K562 (cell line): ENCODE data around the gene CBLIF. TPM values are rescaled to one million over a fixed set of nuclear protein-coding genes. Genes with fewer than 3 reads are reported as not detected.

Experiments
- ATAC-seq: fragments of 200-7000 bp; cut with Tn5 transposase; 3 replicates; pipeline ENCODE4 v1.9.1; 2020; ENCODE audit warnings: moderate library complexity
- BruUV-seq: library from RNA; stranded (reverse); fragments of 400-500 nt; replicated peaks from 2 replicates; lab custom pipeline; 2021; lab: Mats Ljungman, UMichigan
- CTCF ChIA-PET: fragments of 300-600 bp; formaldehyde crosslinking; extraction: SDS; loops from one replicate; lab custom pipeline; 2021; ENCODE audit warnings: low intra/inter-chr PET ratio; lab: Yijun Ruan, JAX
- POLR2A ChIA-PET: fragments of 300-600, 350-650 bp; sonication (Branson Sonifier 250); formaldehyde crosslinking; extraction: SDS; loops from one replicate; lab custom pipeline; 2021; ENCODE audit warnings: antibody characterized with exemption, inconsistent platforms; lab: Yijun Ruan, JAX
- DNase-seq, 4 experiments: peaks; one replicate each; pipeline versions ENCODE4 v3.0.0 to v3.0.0-alpha.2; 2011 to 2018; ENCODE audit warnings: low spot score in 3 of 4, mixed read lengths in 3 of 4; ENCODE audit errors: extremely low read depth in 1 of 4
- FAIRE-seq: peaks from 2 replicates; lab custom pipeline; 2011; peaks lifted over from hg19 to GRCh38; lab: Jason Lieb, UNC
- H2AFZ ChIP-seq: 2 replicates; pipeline ENCODE4 v1.6.0; 2011; ENCODE audit warnings: low read depth, low read length, control low read depth, inconsistent platforms
- H3K27ac ChIP-seq: fragments of 200-600 bp; 3 replicates; pipeline ENCODE4 v1.8.0; 2011; ENCODE audit warnings: low read depth, mild to moderate bottlenecking, control low read depth, inconsistent platforms, low read length, moderate library complexity, mixed read lengths; ENCODE audit errors: extremely low read depth
- H3K27me3 ChIP-seq, 2 experiments: fragments of 300-600 bp in 1 of 2; 2 replicates in 1 of 2; 3 replicates in 1 of 2; pipeline versions ENCODE4 v1.6.0 to v1.8.0; 2011; ENCODE audit warnings: inconsistent platforms in 2 of 2, low read length in 2 of 2, mild to moderate bottlenecking in 1 of 2, mixed read lengths in 1 of 2, moderate library complexity in 1 of 2; ENCODE audit not compliant: control insufficient read depth in 2 of 2, insufficient read depth in 2 of 2
- H3K36me3 ChIP-seq: fragments of 300-600 bp; 3 replicates; pipeline ENCODE4 v1.8.0; 2011; ENCODE audit warnings: mild to moderate bottlenecking, low read length, inconsistent platforms; ENCODE audit not compliant: control insufficient read depth, insufficient read depth
- H3K4me1 ChIP-seq, 2 experiments: fragments of 200-600 bp in 1 of 2; replicated peaks in 1 of 2; 2 replicates in 1 of 2; 3 replicates in 1 of 2; pipeline versions ENCODE4 v1.5.1 to v1.8.0; 2011; ENCODE audit warnings: inconsistent platforms in 2 of 2, low read length in 2 of 2, mild to moderate bottlenecking in 1 of 2, mixed read lengths in 1 of 2, moderate library complexity in 1 of 2; ENCODE audit not compliant: control insufficient read depth in 2 of 2, insufficient read depth in 2 of 2
- H3K4me2 ChIP-seq: 2 replicates; pipeline ENCODE4 v1.6.1; 2011; ENCODE audit warnings: low read length, control low read depth, inconsistent platforms, mixed read lengths; ENCODE audit not compliant: insufficient read depth
- H3K4me3 ChIP-seq: fragments of 200-600 bp; sonication (generic), shearing (Covaris generic); 2 replicates; pipeline ENCODE4 v1.5.1; 2016; ENCODE audit warnings: control low read depth, inconsistent platforms
- H3K79me2 ChIP-seq: fragments of 200-600 bp; 3 replicates; pipeline ENCODE4 v1.8.0; 2011; ENCODE audit warnings: low read length, inconsistent platforms; ENCODE audit not compliant: control insufficient read depth, insufficient read depth
- H3K9ac ChIP-seq, 2 experiments: 2 replicates each; pipeline versions ENCODE4 v1.6.0 to v1.6.1; 2011; ENCODE audit warnings: low read depth in 2 of 2, low read length in 2 of 2, control low read depth in 1 of 2, inconsistent platforms in 1 of 2, mild to moderate bottlenecking in 1 of 2, mixed read lengths in 1 of 2; ENCODE audit not compliant: insufficient read depth in 1 of 2
- H3K9me1 ChIP-seq: one replicate; pipeline ENCODE4 v1.6.0; 2011; ENCODE audit warnings: inconsistent platforms, mild to moderate bottlenecking, low read length, moderate library complexity; ENCODE audit not compliant: control insufficient read depth, insufficient read depth
- H3K9me3 ChIP-seq: replicated peaks from 2 replicates; pipeline ENCODE4 v1.5.1; 2011; ENCODE audit warnings: low read depth, low read length, inconsistent platforms; ENCODE audit not compliant: control insufficient read depth, insufficient read depth
- H4K20me1 ChIP-seq: replicated peaks from 2 replicates; pipeline ENCODE4 v1.6.1; 2011; ENCODE audit warnings: low read length, inconsistent platforms, mixed read lengths; ENCODE audit not compliant: control insufficient read depth, insufficient read depth
- BHLHE40 ChIP-seq: IDR thresholded peaks from 2 replicates; pipeline ENCODE4 v1.6.1; 2011; ENCODE audit warnings: low read length, improper control_type of control experiment
- CLOCK ChIP-seq: fragments of 250-450 bp; sonication (Bioruptor Pico); IDR thresholded peaks from 2 replicates; pipeline ENCODE4 v1.4.0; 2020; ENCODE audit warnings: mild to moderate bottlenecking, moderate library complexity, borderline replicate concordance
- HCFC1 ChIP-seq: IDR thresholded peaks from 2 replicates; pipeline ENCODE4 v1.6.1; 2012; ENCODE audit warnings: low read depth, low read length, improper control_type of control experiment
- POLR2A ChIP-seq: fragments of 450-650 bp; conservative IDR thresholded peaks from 2 replicates; pipeline ENCODE4 v1.6.1; 2016
- XRCC5 ChIP-seq: fragments of 200-400 bp; formaldehyde crosslinking; IDR thresholded peaks from 2 replicates; pipeline ENCODE4 v1.6.1; 2017; ENCODE audit warnings: low read depth, mild to moderate bottlenecking, low read length
- ZBTB2 ChIP-seq: fragments of 450-650 bp; IDR thresholded peaks from 2 replicates; pipeline ENCODE4 v1.6.1; 2016; ENCODE audit warnings: antibody characterized with exemption
- ZNF655 ChIP-seq: fragments of 250-450 bp; sonication (Bioruptor Pico); IDR thresholded peaks from 2 replicates; pipeline ENCODE4 v1.5.0; 2021
- ZNF76 ChIP-seq: fragments of 250-450 bp; sonication (Bioruptor Pico); IDR thresholded peaks from 2 replicates; pipeline ENCODE4 v1.4.0; 2020; ENCODE audit warnings: mild to moderate bottlenecking, moderate library complexity, borderline replicate concordance
- WGBS: fragments of 100-300 bp; shearing (Covaris generic); methylation state at CpG from one replicate; pipeline ENCODE4 v1.1.6; 2016; ENCODE audit warnings: low coverage, mixed read lengths; ENCODE audit not compliant: insufficient coverage; ENCODE audit errors: missing lambda C conversion rate; 5-methylcytosine and 5-hydroxymethylcytosine counted together
- in situ Hi-C: fragments of 300-500 bp; cut with MboI; formaldehyde crosslinking; loops from 4 replicates; pipeline ENCODE4 v1.15.0; 2018; ENCODE audit warnings: inconsistent platforms, mixed read lengths
- intact Hi-C: fragments of 100-400 bp; cut with micrococcal nuclease; formaldehyde crosslinking; loops from 2 replicates; pipeline ENCODE4 v1.14.2; 2022
- polyA plus RNA-seq, 8 experiments: library from polyadenylated mRNA; depleted of rRNA in 4 of 8; stranded (reverse) in 5 of 8; unstranded in 3 of 8; fragments of >200 nt; fragmentation: Nextera tagmentation in 2 of 8; fragmentation: Illumina TruSeq in 1 of 8; extraction: Ambion mirVana in 2 of 8; extraction: Trizol in 1 of 8; gene quantifications; 2 replicates each; pipeline versions ENCODE4 v1.2.1 to v1.2.3, GENCODE V29; 2011 to 2014; ENCODE audit warnings: inconsistent platforms in 1 of 8, missing spikeins in 1 of 8
- total RNA-seq, 7 experiments: library from RNA; depleted of rRNA in 6 of 7; stranded (reverse); fragments of >200 nt in 6 of 7; fragmentation: Illumina TruSeq in 2 of 7; extraction: Trizol in 2 of 7; gene quantifications; 2 replicates each; pipeline versions ENCODE4 v1.2.1 to v1.2.3, GENCODE V29; 2011 to 2021; ENCODE audit warnings: low replicate concordance in 1 of 7

CBLIF gene
- total and polyA plus RNA-seq, 9 of the 15 experiments (the other 6 are each of a cell fraction or from before 2014, with no cell fraction given): 0.07 to 0.83 (median 0.54) TPM

GRCh38 chr11:59867946-59868345 is 22.6 kb upstream of the CBLIF start:
- DNase-seq: no peak
- ATAC-seq: no peak
- H2AFZ ChIP-seq: no peak overlapping the region
- H3K36me3 ChIP-seq: no peaks in the 10 kb centered on the region
- no peaks in the 10 kb centered on the region for H3K9me3 ChIP-seq
- intact Hi-C loops (no loop called here), in situ Hi-C loops (no loop called here)
- no peak overlapping the region for H3K9ac ChIP-seq
- no peaks in the 10 kb centered on the region for H3K27me3 ChIP-seq
- TF ChIP-seq BHLHE40: no peak
- TF ChIP-seq HCFC1: no peak
- no peak for TF ChIP-seq ZNF655 (CRISPR knock-in tag)
- no peak for TF ChIP-seq ZNF76
- no peak for TF ChIP-seq POLR2A
- no peak for TF ChIP-seq CLOCK (CRISPR knock-in tag)
- no peak for TF ChIP-seq ZBTB2
- no peak for TF ChIP-seq XRCC5
- FAIRE-seq: no peak
- no peaks in the 10 kb centered on the region for H3K9me1 ChIP-seq
- H3K4me3 ChIP-seq: no peak overlapping the region
- H3K79me2 ChIP-seq: no peaks in the 10 kb centered on the region
- no TSS peak for BruUV-seq
- ChIA-PET CTCF (no interaction called here), POLR2A (interaction anchor here (0.6 to 1.3 kb wide), 3 partner anchors 8 to 57 kb away, joined by 3 to 4 read pairs (median 4); no protein-coding TSS in a partner anchor)
- H3K4me2 ChIP-seq: no peak overlapping the region
- H3K27ac ChIP-seq: no peak overlapping the region
- peaks cover 0 to 3% of the 10 kb centered on the region in 2 experiments; a peak in 1 of 5 replicates for H3K4me1 ChIP-seq
- no peaks in the 10 kb centered on the region for H4K20me1 ChIP-seq
- 75% methylated on average over 2 of the region's 2 CpGs for WGBS
